ENCODE data around the gene TNK2. TPM values are rescaled to one million over a fixed set of nuclear protein-coding genes. Genes with fewer than 3 reads are reported as not detected.

The TNK2 gene
- total and polyA plus RNA-seq, 2 of the 13 experiments (the other 11 are each of a cell fraction or from before 2014, with no cell fraction given) = 4.6 to 5.8 TPM

GRCh38 chr3:195821403-195822130 is 86.8 kb downstream of the TNK2 start:
- CTCF ChIA-PET (ENCODE audit: low intra/inter-chr PET ratio, low total read pairs) = no interaction called here
- no TSS peak for BruUV-seq (replicated peaks)
- 48% methylated on average over 19 of the region's 21 CpGs for WGBS (ENCODE audit: low lambda C conversion rate)
- ATAC-seq (no peak), DNase-seq (ENCODE audit: low spot score) (no peak), FAIRE-seq (no peak)
- no peak overlapping the region for H2AFZ ChIP-seq (ENCODE audit: low read length)
- peaks cover 8 to 55% of the 10 kb centered on the region in 2 experiments; a peak in 4 of 5 replicates for H3K27me3 ChIP-seq (ENCODE audit: control insufficient read depth in 1 of 2, insufficient read depth in 2 of 2, low read length in 2 of 2)
- H3K9ac ChIP-seq (ENCODE audit: insufficient read depth, low read depth, low read length) = no peak overlapping the region
- in situ Hi-C loops (cut with HindIII; ENCODE audit: extremely low pct_ligation_motif_present, low pct_unique_long_range_greater_than_20kb) (no loop called here), intact Hi-C loops (cut with micrococcal nuclease; ENCODE audit: unreplicated experiment) (no loop called here)
- H3K4me3 ChIP-seq (replicated peaks in 1 of 3; ENCODE audit: insufficient read depth in 1 of 3, low read depth in 2 of 3, low read length in 3 of 3) = no peak overlapping the region
- no peak for TF ChIP-seq ARID4A (CRISPR knock-in tag; IDR thresholded peaks at IDR 0.05; ENCODE audit: borderline replicate concordance)
- no peak for TF ChIP-seq ELF3 (CRISPR knock-in tag; IDR thresholded peaks at IDR 0.05)
- TF ChIP-seq ZNF138 (CRISPR knock-in tag; IDR thresholded peaks at IDR 0.05; ENCODE audit: low read depth) = no peak
- no peak for TF ChIP-seq RAD21 (CRISPR knock-in tag; IDR thresholded peaks at IDR 0.05)
- no peak for TF ChIP-seq ZNF776 (CRISPR knock-in tag; IDR thresholded peaks at IDR 0.05)
- TF ChIP-seq MTA3 (CRISPR knock-in tag; IDR thresholded peaks at IDR 0.05) = no peak
- TF ChIP-seq PHF20 (CRISPR knock-in tag; IDR thresholded peaks at IDR 0.05) = no peak
- TF ChIP-seq ZBTB8A (CRISPR knock-in tag; IDR thresholded peaks at IDR 0.05; ENCODE audit: borderline replicate concordance, low read depth) = no peak
- TF ChIP-seq ZNF510 (CRISPR knock-in tag; IDR thresholded peaks at IDR 0.05; ENCODE audit: low read depth) = no peak
- H3K9me3 ChIP-seq (ENCODE audit: low read length) = no peaks in the 10 kb centered on the region
- no peaks in the 10 kb centered on the region for H3K79me2 ChIP-seq (ENCODE audit: insufficient read depth, low read length)
- no peaks in the 10 kb centered on the region for H3K36me3 ChIP-seq (replicated peaks in 1 of 2; ENCODE audit: control insufficient read depth in 1 of 2, insufficient read depth in 2 of 2, low read length in 2 of 2)
- POLR2A ChIA-PET = no interaction called here
- H4K20me1 ChIP-seq (ENCODE audit: insufficient read depth, low read length) = no peaks in the 10 kb centered on the region
- H3K27ac ChIP-seq (ENCODE audit: extremely low read length, insufficient read depth, low read length) = no peak overlapping the region
- H3K4me1 ChIP-seq (ENCODE audit: insufficient read depth, low read length) = no peaks in the 10 kb centered on the region
- no peak overlapping the region for H3K4me2 ChIP-seq (ENCODE audit: low read depth, low read length)
